ENCODE measurements around the gene MGMT.

Gene MGMT

DNA sequence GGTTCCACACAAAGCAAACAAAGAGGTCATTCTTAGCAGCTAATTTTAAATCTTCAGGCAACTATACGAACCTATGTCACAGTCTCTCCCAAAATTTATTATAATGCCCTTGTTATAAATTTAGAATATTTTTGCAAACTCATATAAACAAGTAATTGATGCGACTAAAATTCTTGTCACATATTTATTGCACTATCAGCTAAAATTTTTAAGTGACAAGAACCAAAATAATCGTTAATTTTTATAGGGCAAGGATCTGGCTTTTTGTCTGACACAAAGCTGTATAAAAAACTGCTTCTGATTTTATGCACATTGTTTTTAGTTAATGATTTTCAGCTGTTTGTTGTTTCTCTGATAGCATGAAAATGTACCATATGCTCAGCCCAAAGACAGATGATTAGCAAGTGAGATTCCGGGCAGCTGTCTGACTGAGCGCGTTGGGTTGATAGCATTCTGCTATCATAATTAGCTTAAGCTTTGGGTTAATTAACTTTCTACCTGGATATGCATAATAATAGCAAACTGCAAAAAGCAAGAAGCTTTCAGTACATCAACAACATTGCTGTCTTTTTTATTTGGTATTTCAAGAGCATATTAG is 136.0 kb downstream of the MGMT start:
- DNase-seq = no peak

DNA sequence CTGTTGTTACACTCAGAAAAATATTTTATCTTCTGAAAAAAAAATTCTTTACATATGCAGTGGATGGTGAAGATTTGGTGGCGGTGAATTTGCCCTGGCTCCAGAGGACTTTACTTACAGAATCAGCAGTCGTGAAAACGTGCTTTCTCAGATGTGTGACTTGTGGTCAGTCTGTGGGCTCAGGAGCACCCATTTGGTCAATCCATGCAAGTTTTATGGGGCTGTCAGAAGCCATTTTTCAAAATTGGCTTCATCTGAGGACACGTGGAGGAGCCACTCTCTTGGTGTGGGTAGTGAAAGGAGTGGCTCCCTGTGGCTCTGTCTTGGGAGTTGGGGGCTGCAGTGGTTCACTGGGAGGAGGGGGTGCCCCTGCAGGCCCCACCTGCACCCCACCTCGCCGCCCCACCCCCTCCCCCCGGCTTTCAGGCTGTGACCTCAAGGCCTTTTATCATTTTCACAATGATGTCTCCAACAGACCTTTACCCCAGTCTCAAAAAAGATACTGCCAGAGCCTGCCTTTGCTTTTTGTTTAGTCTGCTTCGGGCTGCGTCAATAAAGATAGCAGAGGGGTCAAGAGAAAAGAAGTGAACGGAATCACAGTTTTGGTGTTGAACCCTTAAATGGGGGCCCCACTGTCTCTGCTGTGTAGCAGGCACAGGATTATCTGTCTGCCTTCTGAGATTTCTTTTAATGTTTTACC is 137.4 kb downstream of the MGMT start:
- DNase-seq = no peak

DNA sequence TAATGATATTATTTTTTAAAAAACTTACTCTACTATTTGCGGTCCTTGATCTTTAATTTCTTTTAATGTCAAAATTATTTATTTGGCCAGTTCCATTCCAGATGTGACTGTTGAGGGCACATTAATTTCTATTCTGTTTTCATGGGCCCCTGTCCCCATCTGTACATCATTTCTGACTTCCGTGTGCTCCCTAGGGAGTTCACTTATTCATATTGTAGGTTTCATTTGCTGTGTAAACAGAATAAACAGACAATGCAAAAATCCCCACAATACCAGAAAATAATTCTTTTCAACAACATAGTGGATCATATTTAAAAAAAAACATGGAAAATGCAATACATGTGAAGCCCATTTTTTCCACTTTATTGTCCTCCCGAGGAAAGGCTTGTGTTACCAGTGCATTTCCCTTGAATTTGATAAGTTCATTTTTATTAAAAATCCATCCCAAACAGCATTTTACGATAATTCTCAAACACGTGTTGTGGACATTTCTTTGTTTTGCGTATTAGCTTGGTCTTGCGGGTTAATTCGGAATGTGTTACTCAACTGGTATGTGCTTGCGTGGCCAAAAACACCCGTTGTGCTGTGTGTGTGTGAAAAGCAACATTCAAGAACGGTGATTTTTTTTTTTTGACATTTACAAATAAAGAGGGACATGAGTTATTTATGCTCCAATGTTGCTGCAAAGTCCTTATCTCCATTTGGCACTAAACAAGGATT is 138.4 kb downstream of the MGMT start:
- DNase-seq = no peak

DNA sequence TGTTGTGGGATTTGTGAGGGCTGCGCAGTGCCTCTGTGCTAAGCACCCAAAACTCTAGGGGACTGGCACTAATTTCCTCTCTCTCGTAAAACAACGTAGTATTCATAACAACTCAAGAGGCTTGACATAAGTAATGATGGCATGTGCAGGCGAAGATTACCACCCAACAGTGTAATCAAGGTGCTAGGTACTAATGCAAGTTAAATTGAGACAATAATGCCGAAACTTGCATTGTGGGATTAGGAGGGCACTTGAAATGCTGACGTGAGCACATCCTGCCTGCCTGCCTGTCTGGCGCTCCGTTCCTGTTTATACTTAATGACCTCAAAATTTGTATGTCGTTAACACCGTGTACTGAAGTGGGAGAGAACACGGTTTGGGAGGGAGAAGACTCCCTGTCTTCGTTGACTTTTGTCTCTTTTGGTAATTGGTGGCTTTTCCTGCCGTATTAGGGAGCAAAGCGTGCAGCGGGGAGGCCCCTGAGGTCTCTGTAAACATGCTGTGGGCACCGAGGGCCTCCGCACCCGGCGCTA is 139.0 kb downstream of the MGMT start:
- no peak for DNase-seq

DNA sequence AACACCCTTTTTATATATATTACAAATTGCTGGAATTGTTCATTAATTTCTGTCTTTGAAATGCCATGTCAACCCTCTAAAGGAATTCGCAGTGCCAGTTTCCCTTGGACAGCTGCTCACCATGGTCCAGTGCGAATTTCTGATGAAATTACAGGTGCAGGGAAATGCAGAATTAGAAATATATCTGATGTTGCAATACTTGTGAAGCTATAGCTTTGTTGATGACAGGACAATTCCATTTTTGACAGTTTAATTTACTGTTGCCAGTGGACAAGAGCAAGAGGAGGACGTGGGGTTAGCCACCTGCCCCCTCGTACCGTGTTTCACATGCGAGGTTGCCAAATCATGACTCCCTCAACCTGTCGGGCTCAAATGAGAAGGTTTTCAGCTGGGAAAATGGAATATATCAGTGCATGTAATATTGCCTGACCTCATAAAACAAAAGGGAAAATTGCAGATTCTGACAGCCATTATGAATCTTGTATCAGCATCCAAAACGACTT is 140.6 kb downstream of the MGMT start:
- DNase-seq = no peak

DNA sequence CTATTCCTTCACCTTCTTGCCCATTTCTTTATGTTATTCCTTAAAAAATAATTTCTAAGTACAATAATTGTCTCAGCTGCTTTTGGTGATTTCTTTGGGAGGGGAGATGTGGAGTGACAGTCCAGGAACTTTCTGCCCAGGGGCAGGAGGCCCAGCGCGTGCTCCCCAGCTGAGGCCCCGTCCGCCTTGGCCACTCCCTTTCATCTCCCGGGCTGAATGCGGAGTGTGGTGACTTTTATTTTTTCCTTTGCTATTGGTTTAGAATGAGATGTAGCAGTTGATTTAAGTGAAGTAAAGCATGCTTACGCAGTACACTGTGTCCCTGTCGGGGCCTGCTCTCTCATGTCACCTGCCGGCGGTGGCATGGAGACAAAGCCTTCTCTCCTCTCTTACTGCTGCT is 141.6 kb downstream of the MGMT start:
- no peak for DNase-seq

DNA sequence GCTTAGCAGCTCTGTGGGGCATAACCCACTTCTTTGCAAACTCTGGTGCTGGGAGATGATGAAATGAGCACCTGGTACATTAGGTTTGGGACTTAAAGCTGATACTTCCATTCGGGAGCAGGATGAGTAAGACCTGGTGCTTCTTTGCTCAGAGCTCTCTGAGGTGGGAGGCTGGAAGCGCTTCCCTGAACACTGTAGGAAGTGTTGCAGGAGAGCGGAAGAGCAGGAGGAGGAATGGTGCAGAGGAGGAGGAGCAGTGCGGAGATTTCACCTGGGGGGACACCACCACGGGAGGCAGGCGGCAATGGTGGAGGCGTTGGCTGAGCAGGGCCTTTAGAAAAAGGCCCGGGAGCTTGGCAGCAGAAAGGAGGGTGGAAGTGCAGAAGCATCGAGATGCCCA is 142.5 kb downstream of the MGMT start:
- no peak for DNase-seq

DNA sequence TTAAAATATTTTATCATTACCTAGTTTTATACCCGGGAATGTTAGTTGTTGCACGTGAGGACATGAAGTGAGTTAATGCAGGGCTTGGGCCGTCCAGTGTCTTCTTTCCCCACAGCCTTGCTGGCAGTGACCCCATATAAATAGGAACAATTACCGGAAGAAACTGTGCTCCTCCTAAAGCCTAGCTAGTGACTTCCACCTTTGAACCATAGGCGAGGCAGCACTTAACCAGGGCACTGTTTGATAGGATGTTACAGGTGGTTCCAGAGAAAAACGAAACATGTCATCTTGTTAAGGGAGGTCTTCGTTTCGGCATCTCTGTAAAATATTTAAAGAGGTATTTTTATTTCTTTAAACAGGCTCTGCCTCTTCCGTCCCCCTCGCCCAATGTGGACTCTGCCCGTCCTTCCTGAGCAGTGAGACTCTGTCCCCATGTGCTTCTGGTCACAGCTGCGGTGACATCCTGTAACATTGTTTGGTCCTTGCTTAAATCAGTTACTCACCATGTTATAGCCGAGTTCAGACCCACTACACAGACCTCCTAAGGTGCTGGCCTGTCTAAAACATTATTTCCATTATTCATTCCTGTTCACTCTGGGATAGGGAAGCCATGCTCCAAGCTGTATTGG is 145.6 kb downstream of the MGMT start:
- no peak for DNase-seq

DNA sequence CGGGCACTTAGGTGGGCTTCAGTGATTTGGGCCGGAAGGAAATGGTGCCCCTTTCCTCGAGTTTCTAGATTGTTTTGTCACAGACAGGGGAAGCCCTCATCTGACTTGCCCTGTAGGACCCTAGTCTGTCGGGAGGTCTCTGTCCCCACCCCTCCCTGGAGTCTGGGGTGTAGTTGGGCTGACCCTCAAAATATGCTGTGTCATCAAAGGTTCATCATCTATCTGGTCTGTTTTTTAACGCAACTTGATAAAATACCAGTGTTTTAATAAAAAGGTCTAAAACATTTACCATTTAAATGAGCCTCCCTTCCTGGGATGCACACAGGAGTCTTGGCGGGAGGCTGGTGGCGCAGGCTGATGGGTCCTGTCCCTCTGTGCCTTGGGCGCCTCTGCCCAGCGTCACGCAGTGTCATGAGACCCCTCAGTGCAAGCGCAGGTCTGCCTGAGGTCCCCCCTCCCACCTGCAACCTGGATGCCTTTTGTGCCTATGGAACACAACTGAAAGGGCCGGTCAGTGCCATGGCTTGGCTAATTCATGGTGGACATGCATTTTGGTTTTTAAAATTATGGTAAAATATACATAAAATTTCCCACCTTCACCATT is 146.4 kb downstream of the MGMT start:
- no peak for DNase-seq

DNA sequence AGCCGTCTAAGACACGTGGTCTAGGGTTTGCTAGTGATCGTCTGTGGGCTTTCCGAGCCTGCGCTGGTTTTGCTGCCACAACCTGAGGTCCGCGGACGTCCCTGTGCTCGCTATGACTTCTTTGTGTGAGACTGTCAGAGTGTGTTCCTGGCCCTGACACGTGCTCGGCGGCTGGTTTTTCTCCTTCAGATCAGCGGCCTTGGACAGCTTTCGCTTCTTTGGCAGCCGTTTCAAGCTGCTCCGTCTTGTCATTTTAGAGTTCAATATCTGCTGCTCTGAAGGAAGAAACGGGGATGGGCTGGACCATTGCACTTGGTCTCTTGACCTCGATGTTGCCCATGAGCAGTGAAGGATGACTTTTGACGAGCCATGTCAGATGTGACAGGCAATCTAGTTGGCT is 147.3 kb downstream of the MGMT start:
- DNase-seq = no peak

DNA sequence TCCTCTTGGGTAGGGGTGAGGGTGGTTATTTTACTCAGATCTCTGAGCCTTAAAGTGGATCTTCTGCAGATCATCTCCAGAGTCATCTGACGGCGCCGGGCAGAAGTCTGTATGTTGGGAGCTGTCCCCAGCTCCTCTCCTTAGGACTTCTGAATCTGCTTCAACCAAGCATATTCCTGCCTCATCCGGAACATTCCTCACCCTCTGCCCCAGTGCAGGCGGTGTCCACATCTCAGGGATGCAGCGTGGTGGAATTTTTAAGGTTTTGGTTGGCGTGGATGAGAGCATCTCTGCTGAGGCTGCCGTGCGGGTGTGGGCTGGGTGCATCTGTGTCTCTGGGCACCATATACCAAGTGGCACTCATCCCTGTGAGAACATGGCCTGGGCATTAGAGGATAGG is 148.3 kb downstream of the MGMT start:
- DNase-seq = no peak

DNA sequence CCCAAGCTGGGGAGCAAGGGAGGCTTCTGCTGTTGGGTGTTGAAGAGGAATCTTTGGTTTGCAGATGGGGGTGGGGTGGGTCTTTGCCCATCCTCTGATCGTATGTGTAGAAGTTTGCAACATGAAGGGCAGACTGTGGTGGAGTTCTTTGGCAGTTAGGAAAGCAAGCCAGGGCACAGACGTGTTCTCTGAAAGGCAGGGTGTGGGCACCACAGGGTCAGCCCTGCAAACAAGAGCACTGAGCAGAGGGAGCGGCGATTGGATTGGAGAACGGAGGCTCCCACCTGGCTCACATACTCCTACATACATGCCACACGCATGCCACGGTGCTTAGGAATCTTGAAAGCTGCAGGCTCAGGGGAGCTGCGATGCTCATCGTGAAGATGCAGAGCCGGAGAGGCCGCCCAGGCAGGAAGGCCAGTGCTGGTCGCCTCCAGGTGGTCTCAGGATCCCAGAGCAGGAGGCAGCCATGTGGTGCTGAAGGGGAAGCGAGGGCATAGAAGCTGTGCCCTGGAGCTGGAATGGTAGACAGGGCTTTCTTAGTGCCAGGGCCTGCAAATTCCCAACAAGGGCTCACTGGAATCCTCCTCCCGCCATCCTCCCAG is 149.0 kb downstream of the MGMT start:
- DNase-seq = no peak

DNA sequence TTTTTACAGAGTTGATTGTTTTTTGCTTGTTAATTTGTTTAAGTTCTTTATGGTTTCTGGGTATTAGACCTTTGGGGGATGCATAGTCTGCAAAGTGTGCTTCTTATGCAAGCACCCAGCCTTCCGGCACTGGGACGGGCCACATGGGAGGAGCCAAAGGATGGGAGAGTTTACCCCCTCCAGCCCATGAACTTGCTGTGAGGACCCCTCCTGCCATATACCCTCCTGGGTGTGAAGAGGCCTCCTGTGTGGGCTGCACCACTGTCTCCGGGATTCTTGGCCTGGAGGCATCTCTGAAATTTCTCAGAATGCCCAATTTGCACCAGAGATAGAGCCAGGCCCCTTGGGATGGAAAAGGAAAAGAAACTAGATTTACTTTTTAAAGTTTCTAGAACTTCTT is 150.7 kb downstream of the MGMT start:
- DNase-seq = no peak

DNA sequence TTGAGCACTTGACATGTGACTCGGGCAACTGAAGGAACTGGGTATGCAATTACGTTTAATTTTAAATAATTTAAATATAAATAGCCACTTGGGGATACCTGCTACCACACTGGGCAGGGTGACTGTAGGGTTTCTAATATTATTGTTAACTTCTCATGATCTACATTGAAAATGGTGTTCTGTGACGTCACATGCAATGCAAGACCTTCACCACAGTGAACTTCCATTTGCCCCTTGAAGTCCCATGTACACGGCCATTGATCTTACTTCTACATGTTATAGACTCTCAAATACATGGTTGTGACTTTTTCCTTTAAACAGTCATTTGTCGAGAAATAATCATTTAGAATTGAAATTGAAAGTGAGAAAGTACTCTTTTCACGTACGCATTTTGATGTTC is 154.0 kb downstream of the MGMT start:
- DNase-seq = no peak

DNA sequence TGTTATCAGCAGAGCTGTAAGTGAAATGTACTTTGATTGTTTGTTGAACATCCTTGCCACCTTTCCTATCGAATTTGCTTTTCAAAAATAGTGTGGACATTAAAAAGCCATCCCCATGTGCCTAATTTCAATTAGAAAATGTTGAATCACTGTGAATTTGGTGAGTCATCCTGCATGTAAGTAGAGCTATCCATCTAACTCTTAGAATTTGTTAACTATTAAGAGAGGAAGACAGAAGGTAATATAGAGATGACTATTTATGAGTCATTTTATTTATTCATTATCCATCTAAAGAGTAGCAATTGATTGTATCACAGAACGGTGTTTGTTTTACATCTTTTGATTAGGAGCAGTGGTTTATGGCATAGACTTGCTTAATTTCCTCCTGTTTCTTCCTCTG is 154.7 kb downstream of the MGMT start:
- DNase-seq = no peak

DNA sequence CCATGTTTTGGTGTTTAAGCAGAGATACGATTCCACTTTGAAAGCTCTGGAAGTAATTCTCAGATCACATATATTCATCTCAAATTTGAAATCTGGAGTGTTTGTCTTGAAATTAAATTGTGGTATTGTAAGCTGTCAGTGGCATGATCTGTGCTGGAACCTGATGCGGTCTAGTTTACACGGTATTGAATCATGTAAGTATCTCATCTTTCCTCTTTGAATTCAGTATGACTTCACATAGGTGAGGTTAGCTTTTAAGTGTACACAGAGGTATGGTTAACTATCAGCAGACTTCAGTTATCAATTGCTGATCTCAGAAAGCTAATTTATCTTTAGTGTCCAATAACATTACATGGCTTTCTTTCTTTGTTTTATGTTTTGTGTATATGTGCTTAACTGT is 155.2 kb downstream of the MGMT start:
- no peak for DNase-seq

DNA sequence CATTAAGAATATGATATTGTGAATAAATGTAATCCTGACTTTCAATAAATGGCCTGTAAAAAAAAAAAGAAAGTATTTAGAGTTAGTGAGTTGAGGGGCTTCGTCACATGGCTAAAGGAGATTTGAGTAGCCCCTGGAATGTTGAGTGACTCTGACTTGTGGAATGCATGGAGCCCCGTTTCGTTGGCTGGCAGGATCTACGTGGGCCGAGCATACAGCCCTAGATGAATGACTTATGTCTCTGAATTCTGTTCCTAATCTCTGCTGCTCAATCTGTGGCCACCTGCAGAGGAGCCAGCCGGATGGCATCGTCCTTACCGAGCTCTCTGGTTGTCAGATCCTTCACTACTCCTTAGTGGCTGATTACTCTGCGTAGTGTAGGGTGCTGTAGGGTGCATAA is 155.7 kb downstream of the MGMT start:
- no peak for DNase-seq

DNA sequence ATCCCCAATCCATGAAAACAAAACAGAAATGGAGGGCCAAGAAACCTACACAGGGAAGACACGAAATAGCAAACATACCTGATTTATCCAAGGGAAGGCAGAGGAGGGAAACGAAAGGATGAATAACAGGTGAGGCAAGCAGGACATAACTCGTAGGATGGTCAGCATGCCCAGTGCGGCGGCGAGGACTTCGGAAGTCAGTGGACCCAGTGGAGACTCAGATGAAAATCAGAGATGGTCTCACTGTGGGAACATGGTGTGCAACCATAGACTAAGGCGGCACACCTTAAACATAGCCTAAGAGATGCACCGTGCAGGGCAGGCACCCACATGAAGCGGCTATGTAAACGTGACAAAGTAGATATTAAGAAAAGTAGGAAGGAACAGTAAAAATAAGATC is 157.5 kb downstream of the MGMT start:
- DNase-seq = no peak

DNA sequence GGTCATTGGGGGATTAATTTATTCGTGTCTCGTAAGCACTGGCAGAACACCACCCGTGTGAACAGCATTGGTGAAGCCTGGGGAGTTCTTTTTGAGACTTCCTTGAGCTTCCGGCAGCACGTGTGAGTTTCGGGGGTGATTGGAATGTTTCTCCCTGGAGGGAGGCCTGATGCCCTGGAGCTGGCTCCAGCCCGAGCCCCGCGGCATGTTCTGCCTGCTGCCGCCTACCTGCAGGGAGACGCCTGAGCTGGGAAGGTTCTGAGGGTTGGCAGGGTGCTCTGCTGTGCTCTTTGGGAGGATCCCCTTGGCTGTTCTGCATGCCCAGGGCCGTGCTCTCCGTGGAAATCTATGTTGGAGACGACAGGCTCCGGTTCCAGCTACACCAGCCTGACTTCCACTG is 159.3 kb downstream of the MGMT start:
- no peak for DNase-seq

DNA sequence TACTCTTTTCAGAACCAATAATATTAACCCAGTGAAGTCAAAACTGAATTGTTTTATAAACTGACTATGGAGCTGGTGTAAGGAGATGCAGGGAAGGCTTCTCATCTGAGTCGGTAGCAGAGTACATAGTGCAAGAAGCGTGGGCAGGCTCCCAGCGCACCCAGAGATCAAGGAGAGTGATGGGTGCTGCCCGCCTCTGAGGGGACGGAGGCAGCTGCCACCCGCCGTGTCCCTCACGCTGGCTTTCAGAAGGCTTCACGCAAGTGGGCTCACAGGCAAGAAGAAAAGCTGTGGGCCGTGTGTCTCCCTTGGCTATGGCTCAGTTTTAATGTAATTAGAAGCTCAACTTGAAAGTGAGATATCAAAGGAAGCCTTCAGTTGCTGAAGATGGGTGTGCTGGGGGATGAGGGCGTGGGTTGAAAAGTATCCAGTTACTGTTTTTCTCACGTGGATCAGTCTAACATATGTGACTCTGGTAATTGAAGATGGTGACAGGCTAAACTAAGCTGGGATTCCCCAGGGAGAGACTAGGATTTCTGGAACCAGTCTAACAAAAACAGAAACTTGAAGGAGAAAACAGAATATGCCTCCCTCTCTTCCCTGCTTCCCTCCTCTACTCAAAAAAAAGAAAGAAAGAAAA is 159.9 kb downstream of the MGMT start:
- DNase-seq = no peak

DNA sequence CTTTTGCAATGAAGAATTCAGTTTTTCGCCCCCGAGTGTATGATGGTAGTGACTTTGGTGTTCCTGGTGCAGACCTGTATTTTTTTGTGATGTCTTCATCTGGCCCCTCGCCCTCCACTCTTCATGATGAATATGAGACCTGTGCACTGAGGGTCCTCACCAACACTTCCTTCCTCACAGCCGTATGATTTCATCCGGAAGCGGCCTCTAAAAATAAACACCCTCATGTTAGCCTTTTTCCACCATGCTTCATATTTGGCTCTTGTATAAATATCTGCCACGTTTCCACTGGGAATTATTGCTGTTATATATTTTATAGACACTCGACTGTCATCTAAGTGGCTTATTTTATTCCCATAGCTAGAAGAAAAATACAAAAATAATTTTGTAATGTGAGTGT is 160.4 kb downstream of the MGMT start:
- DNase-seq = no peak

DNA sequence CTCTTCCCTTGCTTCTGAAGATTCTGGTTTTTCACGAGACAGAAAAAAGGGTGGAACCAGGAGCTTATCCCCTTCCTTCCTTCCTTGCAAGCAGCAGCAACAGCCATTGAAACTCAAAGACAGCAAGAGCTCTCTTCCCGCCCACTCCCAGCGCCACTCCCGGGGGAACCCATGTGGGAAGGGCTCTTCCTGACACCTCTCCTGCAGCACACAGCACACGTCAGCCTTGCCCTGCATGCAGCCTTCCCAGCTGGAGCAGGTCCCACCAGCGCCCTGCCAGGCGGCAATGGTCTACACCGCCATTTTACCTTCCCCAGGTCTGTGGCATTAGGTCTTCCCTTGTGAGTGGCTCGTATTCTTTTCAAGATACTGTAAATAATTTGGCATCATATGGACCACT is 161.8 kb downstream of the MGMT start:
- DNase-seq = no peak
